ENCODE results near the gene SPSB4. TPM values are rescaled to one million over a fixed set of nuclear protein-coding genes. Genes with fewer than 3 reads are reported as not detected.

Gene SPSB4
- total and polyA plus RNA-seq, 2 donors (not counting 3 experiments of a cell fraction or from before 2014, with no cell fraction given): 0.06 to 0.22 TPM

DNA sequence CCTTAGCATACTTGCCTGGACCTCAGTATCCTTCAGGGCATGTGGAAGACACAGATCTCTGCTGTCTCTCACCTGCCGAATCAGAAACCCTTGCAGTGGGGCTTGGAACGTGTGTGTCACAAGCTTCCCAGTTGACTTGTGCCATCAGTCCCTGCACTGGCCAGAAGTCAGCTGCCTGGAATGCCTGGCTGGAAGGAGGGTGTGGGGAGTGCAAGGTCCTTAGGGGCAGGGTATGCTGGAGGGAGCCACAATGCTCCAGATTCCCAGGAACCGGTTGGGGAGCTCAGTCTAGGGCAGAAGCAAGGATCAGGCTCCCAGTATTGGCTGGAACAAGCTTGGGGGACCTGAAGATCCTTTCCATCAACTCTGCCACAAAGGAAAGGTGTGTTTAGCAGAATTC lies 27.1 kb downstream of the SPSB4 start:
- Histone ChIP-seq H3K4me3 (replicated peaks in 1 of 3; ENCODE audit: insufficient read depth in 1 of 3, low read depth in 1 of 3, low read length in 3 of 3) (no peak overlapping the region), H4K20me1 (replicated peaks; ENCODE audit: control insufficient read depth, extremely low read depth, insufficient read depth, low read length) (no peaks in the 10 kb centered on the region), H3K4me2 (ENCODE audit: insufficient read depth, low read length) (no peak overlapping the region), H2AFZ (ENCODE audit: low read depth, low read length) (no peak overlapping the region), H3K4me1 (ENCODE audit: control insufficient read depth, extremely low read depth, insufficient read depth, low read length) (no peaks in the 10 kb centered on the region), H3K36me3 (ENCODE audit: control insufficient read depth in 2 of 2, extremely low read depth in 1 of 2, insufficient read depth in 2 of 2, low read length in 2 of 2) (no peaks in the 10 kb centered on the region), H3K9me1 (replicated peaks; ENCODE audit: control insufficient read depth, extremely low read depth, insufficient read depth, low read length) (no peaks in the 10 kb centered on the region), H3K27ac (ENCODE audit: insufficient read depth, low read depth, low read length) (no peak overlapping the region), H3K9me3 (replicated peaks; ENCODE audit: control insufficient read depth, insufficient read depth, low read length) (no peaks in the 10 kb centered on the region), H3K27me3 (ENCODE audit: control insufficient read depth in 2 of 2, insufficient read depth in 2 of 2, low read length in 2 of 2) (no peaks in the 10 kb centered on the region), H3K9ac (replicated peaks; ENCODE audit: extremely low read depth, insufficient read depth, low read length) (no peak overlapping the region), H3K79me2 (ENCODE audit: control insufficient read depth, insufficient read depth, low read length) (no peaks in the 10 kb centered on the region)
- DNase-seq (ENCODE audit: low read depth, low spot score) (no peak), FAIRE-seq (no peak)
- no TSS peak for BruUV-seq (replicated peaks)
- intact Hi-C loops (cut with micrococcal nuclease) (no loop called here), dilution Hi-C loops (cut with MboI; ENCODE audit: extremely low pct_ligation_motif_present, low sequenced_read_pairs) (no loop called here)
- CTCF ChIA-PET: no interaction called here
- POLR2A ChIA-PET: no interaction called here
- TF ChIP-seq POLR2A (IDR thresholded peaks at IDR 0.05; ENCODE audit: low read depth, low read length): no peak
- TF ChIP-seq POLR2AphosphoS5 (IDR thresholded peaks at IDR 0.05; ENCODE audit: insufficient read depth, low read depth, low read length): no peak
- no peak for TF ChIP-seq FOS (IDR thresholded peaks at IDR 0.05; ENCODE audit: borderline replicate concordance, insufficient read depth, low read length)
- TF ChIP-seq JUN (IDR thresholded peaks at IDR 0.05; ENCODE audit: borderline replicate concordance, insufficient read depth, insufficient read length, low read depth): no peak
- TF ChIP-seq, protein P1, sequence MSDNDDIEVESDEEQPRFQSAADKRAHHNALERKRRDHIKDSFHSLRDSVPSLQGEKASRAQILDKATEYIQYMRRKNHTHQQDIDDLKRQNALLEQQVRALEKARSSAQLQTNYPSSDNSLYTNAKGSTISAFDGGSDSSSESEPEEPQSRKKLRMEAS (IDR thresholded peaks at IDR 0.05; ENCODE audit: insufficient read depth, insufficient read length): no peak
- TF ChIP-seq GATA2 (IDR thresholded peaks at IDR 0.05; ENCODE audit: insufficient read depth, insufficient read length, low read depth, low read length): no peak
- no peak for TF ChIP-seq EZH2 (IDR thresholded peaks at IDR 0.05; ENCODE audit: borderline replicate concordance, low read depth, low read length, severe bottlenecking)
- no peak for TF ChIP-seq MYC (IDR thresholded peaks at IDR 0.05; ENCODE audit: low read depth, low read length)
- TF ChIP-seq, protein P2, sequence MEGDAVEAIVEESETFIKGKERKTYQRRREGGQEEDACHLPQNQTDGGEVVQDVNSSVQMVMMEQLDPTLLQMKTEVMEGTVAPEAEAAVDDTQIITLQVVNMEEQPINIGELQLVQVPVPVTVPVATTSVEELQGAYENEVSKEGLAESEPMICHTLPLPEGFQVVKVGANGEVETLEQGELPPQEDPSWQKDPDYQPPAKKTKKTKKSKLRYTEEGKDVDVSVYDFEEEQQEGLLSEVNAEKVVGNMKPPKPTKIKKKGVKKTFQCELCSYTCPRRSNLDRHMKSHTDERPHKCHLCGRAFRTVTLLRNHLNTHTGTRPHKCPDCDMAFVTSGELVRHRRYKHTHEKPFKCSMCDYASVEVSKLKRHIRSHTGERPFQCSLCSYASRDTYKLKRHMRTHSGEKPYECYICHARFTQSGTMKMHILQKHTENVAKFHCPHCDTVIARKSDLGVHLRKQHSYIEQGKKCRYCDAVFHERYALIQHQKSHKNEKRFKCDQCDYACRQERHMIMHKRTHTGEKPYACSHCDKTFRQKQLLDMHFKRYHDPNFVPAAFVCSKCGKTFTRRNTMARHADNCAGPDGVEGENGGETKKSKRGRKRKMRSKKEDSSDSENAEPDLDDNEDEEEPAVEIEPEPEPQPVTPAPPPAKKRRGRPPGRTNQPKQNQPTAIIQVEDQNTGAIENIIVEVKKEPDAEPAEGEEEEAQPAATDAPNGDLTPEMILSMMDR (IDR thresholded peaks at IDR 0.05; ENCODE audit: extremely low read depth in 1 of 2, insufficient read depth in 1 of 2, low read depth in 1 of 2, low read length in 2 of 2): no peak
